GM18873 (cell line): Measurements from ENCODE around the gene FAM171A2.

Source experiments
- ATAC-seq: cut with Tn5 transposase; IDR thresholded peaks from one replicate; pipeline ENCODE4 v1.9.1; 2021; ENCODE audit warnings: mild to moderate bottlenecking, moderate library complexity, moderate number of reproducible peaks; ENCODE audit not compliant: unreplicated experiment, low FRiP score

FAM171A2 gene

GRCh38 chr17:44309472-44309871, 54.2 kb downstream of the FAM171A2 start:
- ATAC-seq, result no peak

- no peak for ATAC-seq
Measured at GRCh38 chr17:44308865-44309264, 54.8 kb downstream of the FAM171A2 start.

- no peak for ATAC-seq
Measured at GRCh38 chr17:44308320-44308818, 55.3 kb downstream of the FAM171A2 start, which contains the start of gene RUNDC3A. Gene RUNDC3A, plus strand, starts transcription at chr17:44308601. Its CDS starts 232 bp downstream, at chr17:44308833.

GRCh38 chr17:44307387-44308186, 56.1 kb downstream of the FAM171A2 start:
- no peak for ATAC-seq

GRCh38 chr17:44304651-44305050, 59.0 kb downstream of the FAM171A2 start:
- no peak for ATAC-seq
